Sigmoid colon (tissue), 4 donors: Measurements from ENCODE around the gene GJC2.

ENCODE experiments used
- POLR2A ChIP-seq, 2 donors: fragments of 450-650 bp; IDR thresholded peaks; one replicate each; pipeline ENCODE4 v1.6.1; 2016; ENCODE audit warnings: antibody characterized with exemption in 2 of 2, mild to moderate bottlenecking in 2 of 2, moderate library complexity in 2 of 2
- POLR2AphosphoS5 ChIP-seq, 4 donors: sonication (generic); formaldehyde crosslinking; IDR thresholded peaks; one replicate each; pipeline ENCODE4 v1.6.1; 2017; ENCODE audit warnings: antibody characterized with exemption in 4 of 4
- TF ChIP-seq, protein P1 (sequence below), 4 experiments: fragments of 450-650 bp in 3 of 4; fragments of 200-600 bp in 1 of 4; IDR thresholded peaks; one replicate each; pipeline ENCODE4 v1.5.1; 2016 to 2019; ENCODE audit warnings: antibody characterized with exemption in 4 of 4, mild to moderate bottlenecking in 3 of 4, moderate library complexity in 2 of 4

DNA sequence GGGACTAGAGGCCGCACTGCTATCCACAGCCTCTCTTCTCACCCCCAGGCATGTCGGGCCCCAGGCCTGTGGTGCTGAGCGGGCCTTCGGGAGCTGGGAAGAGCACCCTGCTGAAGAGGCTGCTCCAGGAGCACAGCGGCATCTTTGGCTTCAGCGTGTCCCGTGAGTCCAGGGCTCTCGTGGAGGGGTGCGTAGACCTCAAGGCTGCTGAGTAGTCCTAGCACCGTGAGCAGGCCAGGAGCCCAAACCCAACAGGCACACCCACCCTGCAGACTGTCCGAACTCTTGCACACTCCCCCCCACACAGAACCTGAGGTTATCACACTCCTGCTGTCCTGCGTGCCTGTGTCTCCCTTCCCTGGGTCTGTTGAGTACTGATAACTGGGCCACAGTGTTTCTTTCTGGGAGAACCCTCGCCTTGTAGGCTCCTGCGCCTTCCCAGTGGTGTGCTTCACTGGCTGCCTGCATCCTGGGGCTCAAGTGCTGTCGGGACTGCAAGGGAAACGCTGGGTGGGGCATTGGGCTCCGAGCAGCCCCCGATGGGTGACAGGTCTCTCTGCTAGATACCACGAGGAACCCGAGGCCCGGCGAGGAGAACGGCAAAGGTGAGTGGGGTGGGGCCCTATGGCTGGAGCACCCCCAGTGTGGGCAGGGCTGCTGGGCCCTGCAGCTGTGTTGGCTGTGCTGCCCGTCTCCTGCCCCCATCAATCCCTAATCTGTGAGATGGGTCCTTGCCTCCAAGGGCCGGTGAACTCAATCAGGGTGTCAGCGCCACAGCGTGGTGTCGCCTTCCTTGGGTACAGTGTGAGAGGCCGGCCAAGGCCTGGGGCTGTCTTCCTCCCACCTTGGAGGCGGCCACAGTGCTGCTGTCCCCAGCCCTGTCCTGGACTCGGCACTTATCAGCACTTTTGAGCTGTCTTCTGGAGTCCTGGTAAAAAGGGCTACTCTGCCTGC lies 4.0 kb upstream of the GJC2 start:
- TF ChIP-seq, protein P1, sequence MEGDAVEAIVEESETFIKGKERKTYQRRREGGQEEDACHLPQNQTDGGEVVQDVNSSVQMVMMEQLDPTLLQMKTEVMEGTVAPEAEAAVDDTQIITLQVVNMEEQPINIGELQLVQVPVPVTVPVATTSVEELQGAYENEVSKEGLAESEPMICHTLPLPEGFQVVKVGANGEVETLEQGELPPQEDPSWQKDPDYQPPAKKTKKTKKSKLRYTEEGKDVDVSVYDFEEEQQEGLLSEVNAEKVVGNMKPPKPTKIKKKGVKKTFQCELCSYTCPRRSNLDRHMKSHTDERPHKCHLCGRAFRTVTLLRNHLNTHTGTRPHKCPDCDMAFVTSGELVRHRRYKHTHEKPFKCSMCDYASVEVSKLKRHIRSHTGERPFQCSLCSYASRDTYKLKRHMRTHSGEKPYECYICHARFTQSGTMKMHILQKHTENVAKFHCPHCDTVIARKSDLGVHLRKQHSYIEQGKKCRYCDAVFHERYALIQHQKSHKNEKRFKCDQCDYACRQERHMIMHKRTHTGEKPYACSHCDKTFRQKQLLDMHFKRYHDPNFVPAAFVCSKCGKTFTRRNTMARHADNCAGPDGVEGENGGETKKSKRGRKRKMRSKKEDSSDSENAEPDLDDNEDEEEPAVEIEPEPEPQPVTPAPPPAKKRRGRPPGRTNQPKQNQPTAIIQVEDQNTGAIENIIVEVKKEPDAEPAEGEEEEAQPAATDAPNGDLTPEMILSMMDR (IDR thresholded peaks at IDR 0.05) = no peak
- TF ChIP-seq POLR2AphosphoS5 (IDR thresholded peaks at IDR 0.05) = no peak
- no peak for TF ChIP-seq POLR2A (IDR thresholded peaks at IDR 0.05)
